GM19023 (cell line): ENCODE data around the gene INHBE.

Experiments
- ATAC-seq: cut with Tn5 transposase; IDR thresholded peaks from one replicate; pipeline ENCODE4 v1.9.1; 2021; ENCODE audit warnings: mild to moderate bottlenecking, moderate library complexity; ENCODE audit not compliant: unreplicated experiment

INHBE gene

GRCh38 chr12:57460468-57460784 lies 5.3 kb downstream of the INHBE start:
- ATAC-seq, result no peak

GRCh38 chr12:57460841-57461275 lies 5.8 kb downstream of the INHBE start:
- ATAC-seq, result no peak

- no peak for ATAC-seq
Observed at GRCh38 chr12:57461276-57461916, 6.3 kb downstream of the INHBE start.

GRCh38 chr12:57461917-57462250 lies 6.8 kb downstream of the INHBE start:
- ATAC-seq, result no peak

GRCh38 chr12:57462251-57462911 lies 7.3 kb downstream of the INHBE start:
- peak; percentile 64 for ATAC-seq

- no peak for ATAC-seq
Observed at GRCh38 chr12:57462912-57463253, 7.8 kb downstream of the INHBE start.

- ATAC-seq, result no peak
Observed at GRCh38 chr12:57464569-57464968, 9.5 kb downstream of the INHBE start.

GRCh38 chr12:57465030-57465746 lies 10.1 kb downstream of the INHBE start:
- no peak for ATAC-seq

- no peak for ATAC-seq
Observed at GRCh38 chr12:57465747-57466505, 10.8 kb downstream of the INHBE start.

GRCh38 chr12:57467212-57467874 lies 12.2 kb downstream of the INHBE start:
- ATAC-seq, result no peak

- ATAC-seq, result no peak
Observed at GRCh38 chr12:57467915-57468314, 12.8 kb downstream of the INHBE start.

GRCh38 chr12:57469296-57470164 lies 14.4 kb downstream of the INHBE start:
- ATAC-seq, result no peak

GRCh38 chr12:57470286-57470969 lies 15.3 kb downstream of the INHBE start:
- ATAC-seq, result no peak

- ATAC-seq, result no peak
Observed at GRCh38 chr12:57470970-57471656, 16.0 kb downstream of the INHBE start.

- ATAC-seq, result no peak
Observed at GRCh38 chr12:57471661-57472060, 16.6 kb downstream of the INHBE start.

GRCh38 chr12:57472391-57472790 lies 17.3 kb downstream of the INHBE start:
- no peak for ATAC-seq

- ATAC-seq, result no peak
Observed at GRCh38 chr12:57473392-57473791, 18.3 kb downstream of the INHBE start.

GRCh38 chr12:57473886-57474285 lies 18.8 kb downstream of the INHBE start:
- ATAC-seq, result no peak

GRCh38 chr12:57474430-57474829 lies 19.3 kb downstream of the INHBE start:
- ATAC-seq, result no peak
